OCI-LY3 (cell line): ENCODE data around the gene NRXN3.

Experiments
- H2AFZ ChIP-seq: fragments of 200-600, 300-600 bp; shearing (Covaris generic); 2 replicates; pipeline ENCODE4 v1.6.0; 2014; ENCODE audit warnings: antibody characterized with exemption, low read depth, low read length
- H3K27ac ChIP-seq: fragments of 200-600, 300-600 bp; sonication (generic); 2 replicates; pipeline ENCODE4 v1.5.1; 2014; ENCODE audit warnings: mild to moderate bottlenecking, low read length, moderate library complexity, mixed read lengths
- H3K27me3 ChIP-seq: fragments of 200-600, 300-600 bp; sonication (generic); 2 replicates; pipeline ENCODE4 v1.6.1; 2014; ENCODE audit warnings: low read depth, low read length, mixed read lengths
- H3K36me3 ChIP-seq: fragments of 200-600, 300-600 bp; sonication (generic); replicated peaks from 2 replicates; pipeline ENCODE3; 2014; ENCODE audit warnings: low read depth, low read length, mixed read lengths
- H3K4me1 ChIP-seq: fragments of 300-600, 200-600 bp; sonication (generic); 2 replicates; pipeline ENCODE4 v1.6.1; 2014; ENCODE audit warnings: low read length, mixed read lengths
- H3K4me2 ChIP-seq: fragments of 200-600, 300-600 bp; sonication (generic); 2 replicates; pipeline ENCODE4 v1.6.1; 2014; ENCODE audit warnings: low read length, mixed read lengths
- H3K4me3 ChIP-seq: fragments of 300-600, 200-600 bp; sonication (generic); 2 replicates; pipeline ENCODE4 v1.5.1; 2014; ENCODE audit warnings: antibody characterized with exemption, mild to moderate bottlenecking, low read length, moderate library complexity
- H3K79me2 ChIP-seq: fragments of 300-600, 200-600 bp; shearing (Covaris generic); 2 replicates; pipeline ENCODE4 v1.6.1; 2014; ENCODE audit warnings: mild to moderate bottlenecking, low read length, mixed read lengths
- H3K9ac ChIP-seq: fragments of 300-600, 200-600 bp; shearing (Covaris generic); 2 replicates; pipeline ENCODE4 v1.6.0; 2014; ENCODE audit warnings: mild to moderate bottlenecking, low read length, moderate library complexity
- H3K9me3 ChIP-seq: fragments of 200-600, 300-600 bp; shearing (Covaris generic); 2 replicates; pipeline ENCODE4 v1.6.1; 2014; ENCODE audit warnings: low read length, mixed read lengths; ENCODE audit not compliant: insufficient read depth
- H4K20me1 ChIP-seq: fragments of 200-600, 300-600 bp; sonication (generic); 2 replicates; pipeline ENCODE4 v1.6.1; 2016; ENCODE audit warnings: low read length, mixed read lengths; ENCODE audit not compliant: insufficient read depth
- CTCF ChIP-seq: fragments of 200-600, 300-600 bp; sonication (generic); IDR thresholded peaks from 2 replicates; pipeline ENCODE4 v1.5.1; 2014; ENCODE audit warnings: antibody characterized with exemption, low read length, low read depth
- EZH2phosphoT487 ChIP-seq: fragments of 200-600 bp; shearing (Covaris generic); IDR thresholded peaks from 2 replicates; pipeline ENCODE4 v1.6.1; 2018; ENCODE audit warnings: antibody characterized with exemption, mixed run types, low read depth

NRXN3 gene

DNA sequence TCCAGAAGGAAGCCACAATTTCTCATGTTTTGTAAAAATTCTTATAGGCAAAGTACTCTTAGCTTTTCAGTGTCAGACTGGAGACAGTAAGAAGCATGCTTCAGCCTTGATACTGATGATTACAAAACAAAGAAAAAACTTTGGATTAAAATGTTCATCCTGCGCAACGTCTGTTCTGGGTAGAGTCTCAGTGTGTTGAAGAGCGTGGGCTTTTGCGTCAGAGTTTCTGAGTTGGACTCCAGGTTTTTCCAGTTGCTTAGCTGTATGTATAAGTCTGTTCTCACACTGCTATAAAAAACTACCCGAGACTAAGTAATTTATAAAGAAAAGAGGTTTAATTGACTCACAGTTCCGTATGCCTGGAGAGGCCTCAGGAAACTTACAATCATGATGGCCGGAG lies 1533.0 kb downstream of the NRXN3 start:
- TF ChIP-seq CTCF = no peak
- no peak for TF ChIP-seq EZH2phosphoT487
- H3K4me3 ChIP-seq = no peak overlapping the region
- H2AFZ ChIP-seq = no peak overlapping the region
- no peaks in the 10 kb centered on the region for H3K79me2 ChIP-seq
- H3K9me3 ChIP-seq = no peaks in the 10 kb centered on the region
- no peaks in the 10 kb centered on the region for H3K36me3 ChIP-seq
- H3K4me2 ChIP-seq = no peak overlapping the region
- H3K27ac ChIP-seq = no peak overlapping the region
- no peaks in the 10 kb centered on the region for H3K4me1 ChIP-seq
- no peaks in the 10 kb centered on the region for H3K27me3 ChIP-seq
- H4K20me1 ChIP-seq = no peaks in the 10 kb centered on the region
- no peak overlapping the region for H3K9ac ChIP-seq

DNA sequence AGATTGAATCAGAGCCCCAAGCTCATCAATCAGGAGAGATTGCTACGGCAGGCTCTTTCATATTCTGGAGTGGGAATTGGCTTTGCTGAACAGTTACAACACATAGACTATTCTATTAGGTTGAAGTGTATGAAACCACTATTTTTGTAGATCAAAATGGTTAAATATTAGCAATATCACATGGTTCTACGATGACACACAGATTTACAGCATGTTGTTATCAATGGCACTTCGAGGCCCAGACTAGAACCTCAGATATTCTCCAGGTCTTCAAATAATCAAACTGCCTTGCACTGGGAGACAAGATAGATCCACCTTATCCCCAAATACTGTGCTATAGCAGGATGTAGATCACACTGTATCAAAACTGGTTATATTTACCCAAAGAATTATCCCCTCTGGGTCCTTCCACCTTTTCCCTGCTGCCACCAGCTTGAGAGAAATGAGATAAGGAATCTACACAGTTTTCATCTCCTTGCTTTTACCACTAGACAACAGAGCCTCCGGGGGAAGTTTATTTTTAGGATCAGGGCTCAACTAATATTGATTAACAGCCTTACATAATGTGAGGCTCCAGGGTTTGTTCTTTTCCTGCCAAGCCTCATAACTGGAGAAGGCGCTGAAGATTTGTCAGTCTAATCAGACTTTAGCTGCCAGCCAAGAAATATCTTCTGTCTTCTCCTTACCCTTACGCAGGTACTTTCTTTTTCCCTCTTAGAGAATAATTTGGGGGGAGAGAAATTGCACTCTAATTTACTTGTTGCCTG lies 1534.1 kb downstream of the NRXN3 start:
- no peak overlapping the region for H3K4me2 ChIP-seq
- no peak overlapping the region for H3K4me3 ChIP-seq
- no peaks in the 10 kb centered on the region for H4K20me1 ChIP-seq
- H3K36me3 ChIP-seq = no peaks in the 10 kb centered on the region
- H3K4me1 ChIP-seq = no peaks in the 10 kb centered on the region
- H2AFZ ChIP-seq = no peak overlapping the region
- H3K27me3 ChIP-seq = no peaks in the 10 kb centered on the region
- no peaks in the 10 kb centered on the region for H3K79me2 ChIP-seq
- TF ChIP-seq EZH2phosphoT487 (no peak), CTCF (no peak)
- H3K9me3 ChIP-seq = no peaks in the 10 kb centered on the region
- H3K9ac ChIP-seq = no peak overlapping the region
- H3K27ac ChIP-seq = no peak overlapping the region

GRCh38 chr14:79705126-79705894 lies 1535.1 kb downstream of the NRXN3 start:
- no peak overlapping the region for H3K27ac ChIP-seq
- no peak overlapping the region for H3K9ac ChIP-seq
- H3K4me1 ChIP-seq = no peaks in the 10 kb centered on the region
- H3K4me3 ChIP-seq = no peak overlapping the region
- no peaks in the 10 kb centered on the region for H3K36me3 ChIP-seq
- no peak overlapping the region for H3K4me2 ChIP-seq
- TF ChIP-seq EZH2phosphoT487 (no peak), CTCF (no peak)
- no peak overlapping the region for H2AFZ ChIP-seq
- H3K27me3 ChIP-seq = no peaks in the 10 kb centered on the region
- no peaks in the 10 kb centered on the region for H3K9me3 ChIP-seq
- no peaks in the 10 kb centered on the region for H3K79me2 ChIP-seq
- no peaks in the 10 kb centered on the region for H4K20me1 ChIP-seq

DNA sequence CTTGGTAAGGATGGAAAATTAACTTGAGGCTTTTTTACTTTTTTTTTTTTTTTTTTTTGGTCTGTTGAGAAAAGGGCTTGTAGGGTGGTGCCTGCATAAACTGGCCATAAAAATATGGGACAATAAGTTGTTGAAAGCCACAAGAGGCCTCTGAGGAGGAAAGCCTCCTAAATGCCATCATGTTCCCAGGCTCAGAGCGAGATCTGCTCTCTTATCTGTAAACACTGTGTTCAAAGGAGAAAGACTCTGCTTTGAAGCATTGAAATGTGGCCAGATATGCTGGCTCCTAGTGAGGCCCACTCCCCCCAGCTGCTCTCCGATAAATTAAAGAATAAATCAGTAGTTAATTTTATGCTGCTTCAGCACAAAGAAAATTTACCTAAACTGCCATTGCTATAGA lies 1536.2 kb downstream of the NRXN3 start:
- H3K4me3 ChIP-seq = no peak overlapping the region
- no peaks in the 10 kb centered on the region for H3K36me3 ChIP-seq
- no peak overlapping the region for H3K27ac ChIP-seq
- no peak overlapping the region for H3K4me2 ChIP-seq
- no peak overlapping the region for H2AFZ ChIP-seq
- no peak overlapping the region for H3K9ac ChIP-seq
- no peaks in the 10 kb centered on the region for H3K9me3 ChIP-seq
- H3K79me2 ChIP-seq = no peaks in the 10 kb centered on the region
- no peaks in the 10 kb centered on the region for H4K20me1 ChIP-seq
- TF ChIP-seq CTCF (no peak), EZH2phosphoT487 (no peak)
- no peaks in the 10 kb centered on the region for H3K27me3 ChIP-seq
- no peaks in the 10 kb centered on the region for H3K4me1 ChIP-seq
